Fibroblast of lung (primary cell): Measurements from ENCODE around the gene GPC3. TPM values are rescaled to one million over a fixed set of nuclear protein-coding genes. Genes with fewer than 3 reads are reported as not detected.

Experiments used
- DNase-seq, 2 donors: peaks; one replicate each; pipeline versions ENCODE4 v3.0.0 to v3.0.0-alpha.2; 2010; ENCODE audit warnings: low read depth in 2 of 2
- H2AFZ ChIP-seq: 2 replicates; pipeline ENCODE4 v1.5.1; 2012; ENCODE audit warnings: low read length, control low read depth, inconsistent platforms
- H3K27ac ChIP-seq: 2 replicates; pipeline ENCODE4 v1.5.1; 2011; ENCODE audit warnings: low read length, control low read depth; ENCODE audit not compliant: insufficient read depth
- H3K27me3 ChIP-seq: 2 replicates; pipeline ENCODE4 v1.5.1; 2011; ENCODE audit warnings: mild to moderate bottlenecking, low read length; ENCODE audit not compliant: control insufficient read depth, insufficient read depth
- H3K36me3 ChIP-seq: 2 replicates; pipeline ENCODE4 v1.5.1; 2011; ENCODE audit warnings: low read length; ENCODE audit not compliant: control insufficient read depth, insufficient read depth
- H3K4me1 ChIP-seq: 2 replicates; pipeline ENCODE4 v1.5.1; 2011; ENCODE audit warnings: low read length; ENCODE audit not compliant: control insufficient read depth, insufficient read depth; ENCODE audit errors: extremely low read depth
- H3K4me2 ChIP-seq: 2 replicates; pipeline ENCODE4 v1.5.1; 2011; ENCODE audit warnings: low read length, control low read depth; ENCODE audit not compliant: insufficient read depth; ENCODE audit errors: extremely low read depth
- H3K4me3 ChIP-seq, 4 experiments: fragments of 200-600 bp in 1 of 4; sonication (generic) in 1 of 4; replicated peaks in 1 of 4; 2 replicates each; pipeline ENCODE4 v1.5.1; 2011 to 2016; ENCODE audit warnings: low read length in 4 of 4, low read depth in 3 of 4, mild to moderate bottlenecking in 3 of 4, control low read depth in 2 of 4, inconsistent platforms in 1 of 4, mixed read lengths in 1 of 4; ENCODE audit not compliant: insufficient read depth in 1 of 4; ENCODE audit errors: control extremely low read depth in 1 of 4
- H3K79me2 ChIP-seq: 2 replicates; pipeline ENCODE4 v1.5.1; 2012; ENCODE audit warnings: mild to moderate bottlenecking, low read length, inconsistent platforms; ENCODE audit not compliant: control insufficient read depth, insufficient read depth
- H3K9ac ChIP-seq: 2 replicates; pipeline ENCODE4 v1.5.1; 2011; ENCODE audit warnings: mild to moderate bottlenecking, low read length, control low read depth; ENCODE audit not compliant: insufficient read depth
- H3K9me3 ChIP-seq: 2 replicates; pipeline ENCODE4 v1.5.1; 2012; ENCODE audit warnings: low read depth, low read length; ENCODE audit not compliant: control insufficient read depth, insufficient read depth
- H4K20me1 ChIP-seq: 2 replicates; pipeline ENCODE4 v1.5.1; 2011; ENCODE audit warnings: low read length; ENCODE audit not compliant: control insufficient read depth, insufficient read depth; ENCODE audit errors: extremely low read depth
- CTCF ChIP-seq, 2 donors: IDR thresholded peaks in 1 of 2; conservative IDR thresholded peaks in 1 of 2; 1 replicate in 1 of 2; 2 replicates in 1 of 2; pipeline ENCODE4 v1.5.1; 2011 to 2012; ENCODE audit warnings: low read length in 2 of 2, control low read depth in 1 of 2, inconsistent platforms in 1 of 2, low read depth in 1 of 2, mild to moderate bottlenecking in 1 of 2
- EZH2 ChIP-seq: IDR thresholded peaks from 2 replicates; pipeline ENCODE4 v1.5.1; 2012; ENCODE audit warnings: low read length, control low read depth, mild to moderate bottlenecking; ENCODE audit errors: missing control alignments
- polyA plus RNA-seq, 2 donors: library from polyadenylated mRNA; depleted of rRNA in 1 of 2; stranded (reverse) in 1 of 2; unstranded in 1 of 2; fragments of >200 nt; gene quantifications; 2 replicates each; pipeline ENCODE4 v1.2.1, GENCODE V29; 2011 to 2012; ENCODE audit warnings: missing spikeins in 1 of 2
- total RNA-seq: library from RNA; depleted of rRNA; stranded (reverse); fragments of >200 nt; gene quantifications from 2 replicates; pipeline ENCODE4 v1.2.1, GENCODE V29; 2014

GPC3 gene
- total and polyA plus RNA-seq, 2 donors (not counting 1 experiment from before 2014, with no cell fraction given) = 6.4 to 7.1 TPM

- Histone ChIP-seq H2AFZ (no peak overlapping the region), H3K4me3 (no peak overlapping the region), H3K9me3 (no peaks in the 10 kb centered on the region), H3K9ac (no peak overlapping the region), H3K4me2 (no peak overlapping the region), H3K4me1 (no peaks in the 10 kb centered on the region), H3K36me3 (no peaks in the 10 kb centered on the region), H3K27ac (no peak overlapping the region), H4K20me1 (no peaks in the 10 kb centered on the region), H3K79me2 (no peaks in the 10 kb centered on the region), H3K27me3 (no peaks in the 10 kb centered on the region)
- DNase-seq = no peak
- TF ChIP-seq EZH2 = no peak
- no peak for TF ChIP-seq CTCF (conservative IDR thresholded peaks at IDR 0.05 in 1 of 2, IDR thresholded peaks at IDR 0.05 in 1 of 2; ENCODE audit: low read depth in 1 of 2, low read length in 2 of 2)
These were observed 28.6 kb downstream of the GPC3 start for GRCh38 chrX:133956570-133957340.

GRCh38 chrX:133953785-133954355 lies 31.5 kb downstream of the GPC3 start:
- Histone ChIP-seq H2AFZ (no peak overlapping the region), H3K9me3 (no peaks in the 10 kb centered on the region), H3K27me3 (no peaks in the 10 kb centered on the region), H4K20me1 (no peaks in the 10 kb centered on the region), H3K4me3 (no peak overlapping the region), H3K9ac (no peak overlapping the region), H3K4me1 (no peaks in the 10 kb centered on the region), H3K27ac (no peak overlapping the region), H3K79me2 (no peaks in the 10 kb centered on the region), H3K36me3 (no peaks in the 10 kb centered on the region), H3K4me2 (no peak overlapping the region)
- no peak for TF ChIP-seq EZH2
- no peak for TF ChIP-seq CTCF (conservative IDR thresholded peaks at IDR 0.05 in 1 of 2, IDR thresholded peaks at IDR 0.05 in 1 of 2; ENCODE audit: low read depth in 1 of 2, low read length in 2 of 2)
- no peak for DNase-seq

GRCh38 chrX:133953078-133953477 lies 32.3 kb downstream of the GPC3 start:
- TF ChIP-seq EZH2 = no peak
- no peak for TF ChIP-seq CTCF (conservative IDR thresholded peaks at IDR 0.05 in 1 of 2, IDR thresholded peaks at IDR 0.05 in 1 of 2; ENCODE audit: low read depth in 1 of 2, low read length in 2 of 2)
- Histone ChIP-seq H3K9ac (no peak overlapping the region), H3K27ac (no peak overlapping the region), H3K9me3 (no peaks in the 10 kb centered on the region), H3K27me3 (no peaks in the 10 kb centered on the region), H4K20me1 (no peaks in the 10 kb centered on the region), H3K4me3 (no peak overlapping the region), H3K4me2 (no peak overlapping the region), H3K4me1 (no peaks in the 10 kb centered on the region), H3K79me2 (no peaks in the 10 kb centered on the region), H2AFZ (no peak overlapping the region), H3K36me3 (no peaks in the 10 kb centered on the region)
- DNase-seq = no peak
